ENCODE measurements around the gene SNCG. TPM values are rescaled to one million over a fixed set of nuclear protein-coding genes. Genes with fewer than 3 reads are reported as not detected.
"Not testable (repeated sequence)": the region's sequence is repeated elsewhere in the genome, so short reads cannot be mapped to it uniquely, and the experiment has no call there.

The SNCG gene
- total and polyA plus RNA-seq, 4 donors = 94.8 to 545 (median 355) TPM

DNA sequence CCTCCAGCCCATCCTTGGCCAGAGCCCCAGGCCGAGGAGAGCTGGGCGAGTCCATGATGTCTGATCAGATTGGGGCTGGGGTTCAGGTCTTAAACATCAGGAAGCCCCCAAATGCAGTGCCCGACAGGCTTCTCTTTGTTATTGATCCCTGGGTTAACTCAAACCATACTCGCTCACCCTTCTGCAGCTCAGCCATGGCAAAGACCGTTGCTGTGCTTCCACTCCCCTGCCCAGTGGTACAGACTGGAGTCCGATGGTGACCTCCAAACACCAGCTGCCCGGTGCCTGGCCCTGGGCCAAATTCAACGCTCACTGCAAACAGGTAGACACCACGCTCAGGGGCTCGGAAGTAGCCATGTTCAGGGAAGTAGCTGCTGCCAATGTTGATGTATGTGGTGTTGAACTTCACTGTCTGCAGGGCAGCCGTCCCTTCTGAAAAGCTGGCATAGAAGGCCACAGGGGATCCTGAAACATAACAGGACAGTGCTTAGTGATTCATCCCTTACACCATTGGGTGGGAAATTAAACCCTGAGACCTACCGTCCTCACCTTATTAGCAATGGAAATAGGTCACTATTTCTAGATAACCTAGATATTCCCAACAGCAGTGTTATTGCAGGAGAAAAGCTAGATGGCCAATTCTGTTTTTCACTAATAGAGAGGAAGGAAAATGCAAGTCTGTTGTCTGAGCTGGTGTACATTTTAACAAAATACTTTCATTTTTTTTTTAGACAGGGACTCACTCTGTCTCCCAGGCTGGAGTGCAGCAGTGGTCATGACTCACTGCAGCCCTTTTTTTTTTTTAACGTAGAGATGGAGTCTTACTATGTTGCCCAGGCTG, 21.5 kb upstream of the SNCG start:
- no peak for DNase-seq (ENCODE audit: low read depth in 4 of 6, low spot score in 6 of 6)
- Histone ChIP-seq H3K4me1 (ENCODE audit: control insufficient read depth, insufficient read depth, low read length) (peaks cover 16% of the 10 kb centered on the region), H3K36me3 (ENCODE audit: control insufficient read depth, insufficient read depth, low read length) (peaks cover 12% of the 10 kb centered on the region), H3K27me3 (ENCODE audit: control insufficient read depth, insufficient read depth, low read length) (no peaks in the 10 kb centered on the region), H3K27ac (ENCODE audit: low read depth, low read length) (no peak overlapping the region), H3K9me3 (ENCODE audit: control insufficient read depth, insufficient read depth, low read length) (no peaks in the 10 kb centered on the region), H3K4me3 (ENCODE audit: low read depth, low read length) (no peak overlapping the region)
- 88% methylated on average over 11 of the region's 13 CpGs for WGBS (ENCODE audit: insufficient coverage)

DNA sequence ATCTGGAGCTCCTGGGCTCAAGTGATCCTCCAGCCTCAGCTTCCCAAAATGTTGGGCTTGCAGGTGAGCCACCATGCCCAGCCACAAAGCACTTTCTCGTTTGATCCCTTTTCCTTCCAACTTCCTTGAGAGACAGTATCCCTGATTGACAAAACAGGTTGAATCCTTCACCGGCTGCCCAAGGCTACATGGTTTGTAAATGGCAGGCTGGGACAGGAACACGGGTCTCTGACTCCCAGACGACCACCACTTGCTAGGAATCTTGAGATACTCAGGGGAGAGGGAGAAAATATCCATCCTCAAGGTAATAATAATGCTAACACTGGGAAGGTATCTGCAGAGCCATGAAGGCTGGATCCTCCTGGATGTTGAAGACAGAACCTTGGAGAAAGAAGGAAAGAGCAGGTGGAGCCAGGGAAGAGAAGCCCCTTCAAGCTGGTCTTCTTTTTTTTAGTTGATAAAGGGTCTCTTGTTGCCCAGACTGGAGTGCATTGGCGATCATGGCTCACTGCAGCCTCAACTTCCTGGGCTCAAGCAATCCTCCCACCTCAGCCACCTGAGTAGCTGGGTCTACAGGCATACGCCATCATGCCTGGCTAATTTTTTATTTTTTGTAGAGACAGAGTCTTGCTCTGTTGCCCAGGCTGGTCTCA, 20.8 kb upstream of the SNCG start:
- H3K27ac ChIP-seq (ENCODE audit: low read depth, low read length) = no peak overlapping the region
- WGBS (ENCODE audit: insufficient coverage) = 83% methylated on average over 1 of the region's 6 CpGs
- no peaks in the 10 kb centered on the region for H3K9me3 ChIP-seq (ENCODE audit: control insufficient read depth, insufficient read depth, low read length)
- peaks cover 17% of the 10 kb centered on the region for H3K36me3 ChIP-seq (ENCODE audit: control insufficient read depth, insufficient read depth, low read length)
- no peak for DNase-seq (ENCODE audit: low read depth in 4 of 6, low spot score in 6 of 6)
- H3K4me3 ChIP-seq (ENCODE audit: low read depth, low read length) = no peak overlapping the region
- H3K4me1 ChIP-seq (ENCODE audit: control insufficient read depth, insufficient read depth, low read length) = peaks cover 16% of the 10 kb centered on the region
- H3K27me3 ChIP-seq (ENCODE audit: control insufficient read depth, insufficient read depth, low read length) = no peaks in the 10 kb centered on the region

DNA sequence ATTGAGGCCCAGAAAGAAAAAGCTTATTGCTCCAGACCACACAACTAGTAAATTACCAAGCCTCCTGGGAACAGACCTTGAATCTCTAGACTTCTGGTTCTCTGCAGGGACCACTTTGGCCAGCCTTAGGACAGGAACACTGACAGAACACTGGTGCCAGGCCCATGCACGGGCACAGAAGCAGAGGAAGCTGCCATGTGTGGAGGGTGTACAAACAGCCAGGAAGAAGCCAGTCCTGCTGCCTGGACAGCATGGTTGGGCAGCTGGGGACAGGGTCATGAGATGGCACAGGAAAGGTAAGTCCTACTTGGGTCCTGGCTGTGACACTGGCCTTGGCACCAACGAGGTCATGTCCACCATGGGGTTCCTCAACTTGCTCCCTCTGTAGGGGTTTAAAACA, 20.1 kb upstream of the SNCG start:
- Histone ChIP-seq H3K27ac (ENCODE audit: low read depth, low read length) (no peak overlapping the region), H3K27me3 (ENCODE audit: control insufficient read depth, insufficient read depth, low read length) (no peaks in the 10 kb centered on the region), H3K9me3 (ENCODE audit: control insufficient read depth, insufficient read depth, low read length) (no peaks in the 10 kb centered on the region), H3K4me3 (ENCODE audit: low read depth, low read length) (no peak overlapping the region), H3K4me1 (ENCODE audit: control insufficient read depth, insufficient read depth, low read length) (peaks cover 16% of the 10 kb centered on the region), H3K36me3 (ENCODE audit: control insufficient read depth, insufficient read depth, low read length) (peaks cover 20% of the 10 kb centered on the region)
- 86% methylated on average over 2 of the region's 2 CpGs for WGBS (ENCODE audit: insufficient coverage)
- DNase-seq (ENCODE audit: low read depth in 4 of 6, low spot score in 6 of 6) = no peak

DNA sequence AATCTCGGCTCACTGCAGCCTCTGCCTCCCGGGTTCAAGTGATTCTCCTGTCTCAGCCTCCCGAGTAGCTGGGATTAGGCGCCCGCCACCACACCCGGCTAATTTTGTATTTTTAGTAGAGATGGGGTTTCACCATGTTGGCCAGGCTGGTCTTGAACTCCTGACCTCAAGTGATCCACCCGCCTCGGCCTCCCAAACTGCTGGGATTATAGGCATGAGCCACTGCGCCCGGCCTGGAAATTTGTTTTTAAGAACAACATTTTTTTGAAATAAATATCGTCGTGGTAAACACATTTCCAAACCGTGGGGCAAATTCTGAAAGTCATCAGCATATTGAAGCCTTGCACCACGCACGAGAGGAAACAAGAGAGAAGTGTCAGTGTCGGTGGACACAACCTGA, 18.3 kb upstream of the SNCG start:
- Histone ChIP-seq H3K36me3 (ENCODE audit: control insufficient read depth, insufficient read depth, low read length) (peaks cover 26% of the 10 kb centered on the region), H3K4me1 (ENCODE audit: control insufficient read depth, insufficient read depth, low read length) (peaks cover 27% of the 10 kb centered on the region)
- not testable (repeated sequence) for H3K27me3 ChIP-seq (ENCODE audit: control insufficient read depth, insufficient read depth, low read length); DNase-seq (ENCODE audit: low read depth in 4 of 6, low spot score in 6 of 6); H3K4me3 ChIP-seq (ENCODE audit: low read depth, low read length); H3K27ac ChIP-seq (ENCODE audit: low read depth, low read length); H3K9me3 ChIP-seq (ENCODE audit: control insufficient read depth, insufficient read depth, low read length)
- WGBS (ENCODE audit: insufficient coverage) = 92% methylated on average over 10 of the region's 16 CpGs

DNA sequence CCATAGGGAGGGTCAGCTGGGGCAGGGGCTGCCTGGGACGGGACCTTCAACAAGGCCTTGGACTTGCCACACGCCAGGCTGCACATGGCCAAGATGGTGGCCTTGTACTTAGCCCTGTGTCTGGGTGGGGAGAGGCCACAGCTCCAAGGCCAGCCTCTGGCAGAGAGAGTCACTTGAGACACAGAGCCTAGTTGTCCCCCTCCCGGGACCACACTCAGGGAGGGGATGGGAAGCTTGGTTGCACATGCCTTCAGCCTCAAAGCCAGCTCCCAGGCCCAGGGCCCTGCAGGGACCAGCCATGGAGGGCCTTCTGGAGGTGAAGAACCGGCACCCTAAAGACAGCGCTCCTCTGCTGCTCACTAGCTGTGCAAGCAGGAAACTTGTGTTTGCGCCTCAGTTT, 17.7 kb upstream of the SNCG start:
- peaks cover 26% of the 10 kb centered on the region for H3K36me3 ChIP-seq (ENCODE audit: control insufficient read depth, insufficient read depth, low read length)
- H3K4me1 ChIP-seq (ENCODE audit: control insufficient read depth, insufficient read depth, low read length) = peaks cover 33% of the 10 kb centered on the region
- 91% methylated on average over 6 of the region's 6 CpGs for WGBS (ENCODE audit: insufficient coverage)
- H3K27me3 ChIP-seq (ENCODE audit: control insufficient read depth, insufficient read depth, low read length) = no peaks in the 10 kb centered on the region
- H3K27ac ChIP-seq (ENCODE audit: low read depth, low read length) = no peak overlapping the region
- DNase-seq (ENCODE audit: low read depth in 4 of 6, low spot score in 6 of 6) = no peak
- H3K4me3 ChIP-seq (ENCODE audit: low read depth, low read length) = no peak overlapping the region
- no peaks in the 10 kb centered on the region for H3K9me3 ChIP-seq (ENCODE audit: control insufficient read depth, insufficient read depth, low read length)

DNA sequence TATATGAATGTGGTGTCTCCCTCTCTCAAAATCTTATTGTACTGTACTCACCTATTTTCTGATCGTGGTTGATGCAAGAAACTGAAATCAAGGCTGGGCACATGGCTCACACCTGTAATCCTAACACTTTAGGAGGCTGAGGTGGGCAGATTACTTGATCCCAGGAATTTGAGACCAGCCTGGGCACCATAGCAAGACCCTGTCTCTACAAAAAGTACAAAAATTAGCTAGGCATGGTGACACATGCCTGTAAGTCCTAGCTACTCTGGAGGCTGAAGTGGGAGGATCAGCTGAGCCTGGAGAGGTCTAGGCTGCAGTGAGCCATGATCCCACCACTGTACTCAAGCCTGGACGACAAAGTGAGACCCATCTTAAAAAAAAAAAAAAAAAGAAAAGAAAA, 17.0 kb upstream of the SNCG start:
- Histone ChIP-seq H3K4me1 (ENCODE audit: control insufficient read depth, insufficient read depth, low read length) (peaks cover 41% of the 10 kb centered on the region), H3K36me3 (ENCODE audit: control insufficient read depth, insufficient read depth, low read length) (peaks cover 24% of the 10 kb centered on the region), H3K9me3 (ENCODE audit: control insufficient read depth, insufficient read depth, low read length) (no peaks in the 10 kb centered on the region), H3K27me3 (ENCODE audit: control insufficient read depth, insufficient read depth, low read length) (no peaks in the 10 kb centered on the region), H3K27ac (ENCODE audit: low read depth, low read length) (no peak overlapping the region), H3K4me3 (ENCODE audit: low read depth, low read length) (no peak overlapping the region)
- no CpG with 5 or more reads among the region's 2 CpGs for WGBS (ENCODE audit: insufficient coverage)
- no peak for DNase-seq (ENCODE audit: low read depth in 4 of 6, low spot score in 6 of 6)

DNA sequence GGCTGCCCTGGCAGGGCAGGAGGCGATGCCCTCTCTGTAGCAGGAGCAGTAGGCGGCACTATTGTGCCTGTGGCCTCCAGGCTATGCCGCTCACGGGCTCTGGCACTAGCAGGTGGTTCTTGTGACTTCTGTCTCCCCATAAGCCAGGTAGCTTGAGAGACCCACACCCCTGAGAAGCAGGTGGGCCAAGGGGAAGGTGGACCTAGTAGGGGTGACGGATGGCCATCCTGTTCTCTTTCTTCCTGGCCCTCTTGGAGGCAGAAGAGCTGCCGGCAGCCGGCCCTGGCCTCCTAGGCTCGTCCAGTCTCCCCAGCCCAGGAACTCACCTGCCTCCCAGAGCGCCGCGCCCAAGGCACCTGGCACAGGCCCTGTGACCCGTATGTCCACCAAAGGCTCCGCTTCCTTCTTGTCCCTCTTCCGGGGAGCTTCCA, 16.4 kb upstream of the SNCG start:
- 98% methylated on average over 14 of the region's 14 CpGs for WGBS (ENCODE audit: insufficient coverage)
- H3K27me3 ChIP-seq (ENCODE audit: control insufficient read depth, insufficient read depth, low read length) = no peaks in the 10 kb centered on the region
- H3K4me1 ChIP-seq (ENCODE audit: control insufficient read depth, insufficient read depth, low read length) = peaks cover 47% of the 10 kb centered on the region
- H3K9me3 ChIP-seq (ENCODE audit: control insufficient read depth, insufficient read depth, low read length) = no peaks in the 10 kb centered on the region
- no peak for DNase-seq (ENCODE audit: low read depth in 4 of 6, low spot score in 6 of 6)
- H3K27ac ChIP-seq (ENCODE audit: low read depth, low read length) = no peak overlapping the region
- peaks cover 20% of the 10 kb centered on the region for H3K36me3 ChIP-seq (ENCODE audit: control insufficient read depth, insufficient read depth, low read length)
- no peak overlapping the region for H3K4me3 ChIP-seq (ENCODE audit: low read depth, low read length)

DNA sequence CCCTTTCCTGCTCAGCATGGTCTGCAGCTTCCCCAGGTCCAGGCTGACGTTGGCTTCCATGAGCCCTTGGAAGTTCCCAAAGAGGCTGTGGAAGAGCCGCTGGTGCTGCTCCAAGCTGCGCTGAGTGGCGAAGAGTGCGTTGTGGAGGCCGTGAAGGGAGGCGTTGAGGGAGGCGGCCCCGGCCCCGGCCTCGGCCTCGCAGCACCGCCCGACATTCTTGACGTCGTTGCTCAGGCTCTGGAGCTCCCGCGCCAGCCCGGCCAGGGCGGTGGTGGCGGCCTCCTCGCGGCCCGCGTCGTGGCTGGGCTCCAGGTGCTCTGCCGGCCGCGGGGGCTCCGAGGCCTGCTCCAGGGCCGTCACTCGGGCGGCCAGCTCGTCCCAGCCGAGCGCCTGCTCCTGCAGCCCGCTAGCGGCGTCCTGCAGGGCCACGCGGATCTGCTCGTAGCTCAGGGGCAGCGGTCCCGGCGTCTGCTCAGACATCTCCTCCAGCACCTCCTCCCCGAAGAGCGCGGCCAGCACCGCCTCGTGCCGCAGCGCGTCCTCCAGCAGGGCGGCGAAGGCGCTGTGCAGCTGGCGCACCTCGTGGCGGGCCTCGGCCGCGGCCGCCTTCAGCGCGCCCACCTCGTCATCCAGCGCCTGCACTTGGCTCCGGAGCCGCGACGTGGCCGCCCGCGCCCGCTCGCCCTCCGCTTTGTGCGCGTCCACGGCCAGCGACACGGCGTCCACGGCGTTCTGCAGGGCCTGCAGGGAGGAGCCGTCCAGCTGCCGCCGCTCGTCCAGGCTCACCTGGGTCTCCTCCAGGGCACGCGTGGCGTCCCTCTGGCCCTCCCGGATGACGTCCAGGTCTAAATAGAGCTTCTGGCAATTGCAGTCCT, 15.7 kb upstream of the SNCG start:
- Histone ChIP-seq H3K9me3 (ENCODE audit: control insufficient read depth, insufficient read depth, low read length) (no peaks in the 10 kb centered on the region), H3K4me3 (ENCODE audit: low read depth, low read length) (no peak overlapping the region), H3K36me3 (ENCODE audit: control insufficient read depth, insufficient read depth, low read length) (peaks cover 20% of the 10 kb centered on the region), H3K4me1 (ENCODE audit: control insufficient read depth, insufficient read depth, low read length) (peaks cover 53% of the 10 kb centered on the region), H3K27ac (ENCODE audit: low read depth, low read length) (no peak overlapping the region), H3K27me3 (ENCODE audit: control insufficient read depth, insufficient read depth, low read length) (no peaks in the 10 kb centered on the region)
- WGBS (ENCODE audit: insufficient coverage) = 62% methylated on average over 94 of the region's 94 CpGs
- DNase-seq (ENCODE audit: low read depth in 4 of 6, low spot score in 6 of 6) = no peak

DNA sequence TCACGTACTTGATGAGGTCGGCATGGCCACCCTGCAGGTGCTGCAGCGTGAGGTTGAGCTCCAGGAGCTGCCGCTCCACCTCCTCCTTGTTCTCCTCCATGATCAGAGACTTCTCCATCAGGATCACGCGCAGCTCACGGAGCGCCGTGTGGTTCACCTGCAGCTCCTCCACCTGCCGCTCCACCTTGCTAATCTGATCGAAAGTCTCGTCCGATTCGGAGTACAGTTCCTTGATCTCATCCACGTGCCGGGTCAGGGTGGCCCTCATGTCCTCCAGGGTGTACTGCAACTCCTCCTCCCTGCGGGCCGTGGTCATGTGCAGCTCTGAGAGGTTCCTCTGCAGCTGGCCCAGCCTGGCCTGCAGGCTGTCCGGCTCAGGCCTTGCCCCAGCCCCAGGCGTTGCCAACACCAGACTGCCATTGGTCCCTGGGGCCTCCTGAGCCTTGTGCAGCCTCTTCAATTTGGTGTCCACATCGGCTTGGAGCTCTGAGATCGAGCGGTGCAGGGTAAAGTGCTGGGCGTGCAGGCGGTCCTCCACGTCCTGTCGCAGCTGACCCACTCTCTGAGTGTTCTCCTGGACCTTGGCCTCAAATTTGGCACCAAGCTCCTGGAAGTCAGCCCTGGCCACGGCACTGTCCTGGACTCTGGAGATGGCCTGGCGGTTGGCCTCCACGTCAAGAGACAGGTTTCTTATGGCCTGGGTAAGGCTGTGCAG, 14.9 kb upstream of the SNCG start:
- Histone ChIP-seq H3K27ac (ENCODE audit: low read depth, low read length) (no peak overlapping the region), H3K36me3 (ENCODE audit: control insufficient read depth, insufficient read depth, low read length) (peaks cover 20% of the 10 kb centered on the region), H3K4me1 (ENCODE audit: control insufficient read depth, insufficient read depth, low read length) (peaks cover 53% of the 10 kb centered on the region), H3K27me3 (ENCODE audit: control insufficient read depth, insufficient read depth, low read length) (no peaks in the 10 kb centered on the region), H3K9me3 (ENCODE audit: control insufficient read depth, insufficient read depth, low read length) (no peaks in the 10 kb centered on the region), H3K4me3 (ENCODE audit: low read depth, low read length) (no peak overlapping the region)
- DNase-seq (ENCODE audit: low read depth in 4 of 6, low spot score in 6 of 6) = no peak
- WGBS (ENCODE audit: insufficient coverage) = 96% methylated on average over 30 of the region's 30 CpGs

Measured in spinal cord (tissue), 10 donors.